SU-DHL-6 (cell line): Measurements from ENCODE around the gene FSTL3.

Experiments
- CTCF ChIP-seq: fragments of 200-600 bp; sonication (generic); IDR thresholded peaks from one replicate; pipeline ENCODE4 v1.5.1; 2017; ENCODE audit warnings: antibody characterized with exemption, mild to moderate bottlenecking, low read length, moderate library complexity; ENCODE audit not compliant: insufficient read depth, poor library complexity, severe bottlenecking
- EZH2phosphoT487 ChIP-seq: fragments of 200-600 bp; sonication (generic), shearing (Covaris generic); conservative IDR thresholded peaks from 2 replicates; pipeline ENCODE4 v1.6.1; 2018; ENCODE audit warnings: mild to moderate bottlenecking, antibody characterized with exemption, low read length, moderate library complexity, mixed read lengths

GRCh38 chr19:662962-663681, 13.1 kb upstream of the FSTL3 start, which contains the start of gene RNF126:
- no peak for TF ChIP-seq CTCF
- no peak for TF ChIP-seq EZH2phosphoT487
